ENCODE data around the gene TYW5. TPM values are rescaled to one million over a fixed set of nuclear protein-coding genes. Genes with fewer than 3 reads are reported as not detected.

The TYW5 gene
- total RNA-seq, 4 donors from 2014 or later, result 3.5 to 7.5 (median 4.3) TPM

- WGBS, result 96% methylated on average over 1 of the region's 1 CpG
- H3K4me1 ChIP-seq, result no peaks in the 10 kb centered on the region
- H3K9me3 ChIP-seq, result no peaks in the 10 kb centered on the region
- TF ChIP-seq EP300 (IDR thresholded peaks at IDR 0.05) (no peak), POLR2AphosphoS5 (IDR thresholded peaks at IDR 0.05) (no peak), CTCF (IDR thresholded peaks at IDR 0.05) (no peak), POLR2A (IDR thresholded peaks at IDR 0.05; ENCODE audit: low read depth) (no peak)
- H3K4me3 ChIP-seq, result no peak overlapping the region
- H3K27me3 ChIP-seq, result no peaks in the 10 kb centered on the region
- DNase-seq (ENCODE audit: extremely low spot score), result no peak
- intact Hi-C loops (cut with DNase I), result no loop called here
- no peak overlapping the region for H3K27ac ChIP-seq (replicated peaks in 1 of 4)
- H3K36me3 ChIP-seq, result no peaks in the 10 kb centered on the region
These were observed 52.2 kb downstream of the TYW5 start for GRCh38 chr2:199903111-199903510.

- DNase-seq (ENCODE audit: extremely low spot score), result no peak
- no peak for TF ChIP-seq POLR2A (IDR thresholded peaks at IDR 0.05; ENCODE audit: low read depth)
- Histone ChIP-seq H3K9me3 (no peaks in the 10 kb centered on the region), H3K4me3 (no peak overlapping the region), H3K36me3 (no peaks in the 10 kb centered on the region), H3K27me3 (no peaks in the 10 kb centered on the region), H3K27ac (replicated peaks in 1 of 4) (no peak overlapping the region), H3K4me1 (no peaks in the 10 kb centered on the region)
- intact Hi-C loops (cut with DNase I), result no loop called here
- WGBS, result 86% methylated on average over 4 of the region's 4 CpGs
These were observed 52.7 kb downstream of the TYW5 start for GRCh38 chr2:199902486-199903110.

- H3K27ac ChIP-seq (replicated peaks in 1 of 4), result no peak overlapping the region
- no peak for DNase-seq (ENCODE audit: extremely low spot score)
- no peak overlapping the region for H3K4me3 ChIP-seq
- H3K36me3 ChIP-seq, result no peaks in the 10 kb centered on the region
- H3K4me1 ChIP-seq, result no peaks in the 10 kb centered on the region
- H3K27me3 ChIP-seq, result no peaks in the 10 kb centered on the region
- intact Hi-C loops (cut with DNase I), result no loop called here
- H3K9me3 ChIP-seq, result no peaks in the 10 kb centered on the region
- TF ChIP-seq EP300 (IDR thresholded peaks at IDR 0.05), result no peak
- WGBS, result 86% methylated on average over 4 of the region's 4 CpGs
These were observed 53.3 kb downstream of the TYW5 start for GRCh38 chr2:199901942-199902341.

- Histone ChIP-seq H3K27ac (replicated peaks in 1 of 4) (no peak overlapping the region), H3K9me3 (no peaks in the 10 kb centered on the region), H3K27me3 (no peaks in the 10 kb centered on the region), H3K4me1 (no peaks in the 10 kb centered on the region), H3K36me3 (no peaks in the 10 kb centered on the region), H3K4me3 (no peak overlapping the region)
- WGBS, result 85% methylated on average over 2 of the region's 2 CpGs
- no peak for DNase-seq (ENCODE audit: extremely low spot score)
- no peak for TF ChIP-seq EP300 (IDR thresholded peaks at IDR 0.05)
- TF ChIP-seq POLR2AphosphoS5 (IDR thresholded peaks at IDR 0.05), result no peak
- no peak for TF ChIP-seq CTCF (IDR thresholded peaks at IDR 0.05)
- no peak for TF ChIP-seq POLR2A (IDR thresholded peaks at IDR 0.05; ENCODE audit: low read depth)
- intact Hi-C loops (cut with DNase I), result no loop called here
These were observed 58.7 kb downstream of the TYW5 start for GRCh38 chr2:199896617-199897016.

GRCh38 chr2:199895406-199895805, 59.9 kb downstream of the TYW5 start:
- TF ChIP-seq POLR2AphosphoS5 (IDR thresholded peaks at IDR 0.05), result no peak
- TF ChIP-seq POLR2A (IDR thresholded peaks at IDR 0.05; ENCODE audit: low read depth), result no peak
- no peak for TF ChIP-seq EP300 (IDR thresholded peaks at IDR 0.05)
- TF ChIP-seq CTCF (IDR thresholded peaks at IDR 0.05), result no peak
- no peak for DNase-seq (ENCODE audit: extremely low spot score)
- Histone ChIP-seq H3K27me3 (no peaks in the 10 kb centered on the region), H3K4me1 (no peaks in the 10 kb centered on the region), H3K9me3 (no peaks in the 10 kb centered on the region), H3K4me3 (no peak overlapping the region), H3K36me3 (no peaks in the 10 kb centered on the region), H3K27ac (replicated peaks in 1 of 4) (no peak overlapping the region)
- WGBS, result 70% methylated on average over 3 of the region's 3 CpGs
- intact Hi-C loops (cut with DNase I), result no loop called here
